Hypothalamus (tissue), 51 donors: Measurements from ENCODE around the gene ENC1.

Experiments used
- DNase-seq, 51 donors: peaks; one replicate each; lab custom pipeline; 2025; lab: John Stamatoyannopoulos, UW

ENC1 gene

DNA sequence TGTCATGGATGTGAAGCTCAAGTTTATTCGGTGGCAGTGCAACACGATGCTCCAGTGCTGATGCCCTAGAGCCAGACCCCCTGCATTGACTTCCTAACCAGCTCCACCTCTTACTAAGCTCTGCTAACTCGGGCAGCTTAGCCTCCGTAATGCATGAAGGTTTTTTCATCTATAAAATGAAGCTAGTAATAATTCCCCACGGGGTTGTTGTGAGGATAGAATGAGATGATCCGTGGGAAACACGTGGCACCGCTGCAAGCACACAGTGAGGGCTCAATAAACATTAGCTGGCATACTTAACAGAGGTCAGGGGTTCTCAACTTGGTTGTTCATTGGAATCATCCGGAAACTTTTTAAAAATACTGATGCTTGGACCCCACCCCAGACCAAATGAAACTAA lies 6.8 kb downstream of the ENC1 start:
- DNase-seq, result no peak

GRCh38 chr5:74632947-74633356 lies 7.6 kb downstream of the ENC1 start:
- no peak for DNase-seq

DNA sequence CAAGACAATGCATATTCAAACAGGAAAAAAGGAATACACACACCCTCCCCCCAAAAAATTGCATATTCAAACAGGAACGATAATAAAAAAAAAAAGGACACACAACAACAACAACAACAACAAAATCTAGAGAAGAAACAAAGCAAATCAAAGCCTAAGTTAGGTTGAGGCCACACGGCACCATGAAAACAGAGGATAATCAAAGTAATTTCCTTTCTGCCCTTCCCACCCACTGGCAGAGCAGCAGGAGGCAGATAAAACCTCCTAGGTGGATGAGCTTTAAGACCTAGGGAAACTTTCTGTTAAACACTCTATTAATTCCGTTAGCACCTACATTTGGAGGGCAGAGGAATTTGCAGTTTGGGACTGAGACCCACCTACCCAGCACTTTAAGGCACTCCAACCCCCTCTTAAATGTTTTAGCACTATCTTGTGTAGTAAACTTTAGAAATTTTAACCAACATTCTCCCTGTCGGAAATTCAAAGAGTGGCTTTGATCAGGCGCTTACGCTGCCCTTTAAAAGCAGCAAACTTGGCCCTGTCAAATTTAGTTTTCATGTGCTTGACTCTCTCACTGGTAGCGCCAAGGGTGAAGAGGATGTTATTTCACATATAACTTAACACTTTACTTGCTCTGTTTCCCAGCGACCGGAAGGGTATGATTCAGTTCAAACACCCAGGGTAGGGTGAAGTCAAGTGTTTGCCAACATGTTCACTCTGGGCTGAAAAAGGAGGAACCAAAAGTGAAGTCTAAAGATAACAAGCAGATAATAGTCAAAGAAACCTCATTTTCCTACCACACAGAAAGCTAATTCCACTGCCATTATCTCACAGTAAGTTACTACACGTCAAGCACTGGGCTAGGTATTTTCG lies 9.2 kb downstream of the ENC1 start:
- no peak for DNase-seq

DNA sequence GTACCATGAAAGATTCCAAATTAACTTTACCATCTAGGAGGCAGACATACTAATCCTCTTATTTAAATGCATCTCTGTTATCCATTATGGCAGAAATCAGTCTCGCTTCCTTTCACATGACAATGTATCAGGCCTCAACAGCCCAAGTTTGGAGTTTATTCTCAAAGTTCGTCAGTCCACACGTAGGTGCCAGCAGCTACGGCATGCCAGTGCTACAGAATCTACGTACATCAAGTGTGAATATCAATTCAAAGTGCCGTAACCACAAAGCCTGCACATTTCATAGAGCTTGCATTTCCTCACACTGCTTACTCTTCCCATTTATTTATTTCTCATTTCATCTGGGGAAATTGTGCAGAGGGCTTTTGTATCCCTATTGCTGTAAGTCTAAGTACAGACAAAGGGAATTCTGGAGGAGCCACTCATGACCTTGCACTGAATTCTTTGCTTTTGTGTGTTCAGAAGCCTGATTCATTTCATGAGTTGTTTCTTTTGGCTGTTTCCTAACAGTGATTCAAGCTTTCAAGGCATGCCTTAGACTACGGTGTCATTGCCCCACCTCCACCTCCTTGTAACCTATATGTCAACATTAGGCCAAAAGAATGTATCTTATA lies 10.0 kb downstream of the ENC1 start:
- DNase-seq, result no peak

GRCh38 chr5:74629326-74629725 lies 11.2 kb downstream of the ENC1 start:
- no peak for DNase-seq

DNA sequence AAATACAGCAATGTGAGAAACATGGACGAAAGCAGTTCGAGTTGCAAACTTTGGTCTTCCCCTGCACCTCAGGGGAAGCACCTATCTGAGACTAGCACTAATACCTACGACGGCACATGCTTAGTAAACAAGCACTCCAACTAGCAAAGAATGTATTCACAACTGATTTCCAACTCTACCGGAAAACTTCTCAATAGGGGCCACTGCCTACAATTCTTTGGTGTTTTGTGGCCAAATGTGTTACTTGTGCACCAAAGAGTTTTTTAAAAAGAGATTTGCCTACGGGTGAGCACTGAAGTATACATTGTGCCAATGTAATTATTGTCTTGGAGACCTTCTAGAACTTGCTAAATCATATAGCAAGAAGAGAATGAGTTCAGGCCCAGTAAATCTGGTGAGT lies 12.2 kb downstream of the ENC1 start:
- no peak for DNase-seq

GRCh38 chr5:74627646-74628279 lies 12.8 kb downstream of the ENC1 start:
- DNase-seq, result no peak

DNA sequence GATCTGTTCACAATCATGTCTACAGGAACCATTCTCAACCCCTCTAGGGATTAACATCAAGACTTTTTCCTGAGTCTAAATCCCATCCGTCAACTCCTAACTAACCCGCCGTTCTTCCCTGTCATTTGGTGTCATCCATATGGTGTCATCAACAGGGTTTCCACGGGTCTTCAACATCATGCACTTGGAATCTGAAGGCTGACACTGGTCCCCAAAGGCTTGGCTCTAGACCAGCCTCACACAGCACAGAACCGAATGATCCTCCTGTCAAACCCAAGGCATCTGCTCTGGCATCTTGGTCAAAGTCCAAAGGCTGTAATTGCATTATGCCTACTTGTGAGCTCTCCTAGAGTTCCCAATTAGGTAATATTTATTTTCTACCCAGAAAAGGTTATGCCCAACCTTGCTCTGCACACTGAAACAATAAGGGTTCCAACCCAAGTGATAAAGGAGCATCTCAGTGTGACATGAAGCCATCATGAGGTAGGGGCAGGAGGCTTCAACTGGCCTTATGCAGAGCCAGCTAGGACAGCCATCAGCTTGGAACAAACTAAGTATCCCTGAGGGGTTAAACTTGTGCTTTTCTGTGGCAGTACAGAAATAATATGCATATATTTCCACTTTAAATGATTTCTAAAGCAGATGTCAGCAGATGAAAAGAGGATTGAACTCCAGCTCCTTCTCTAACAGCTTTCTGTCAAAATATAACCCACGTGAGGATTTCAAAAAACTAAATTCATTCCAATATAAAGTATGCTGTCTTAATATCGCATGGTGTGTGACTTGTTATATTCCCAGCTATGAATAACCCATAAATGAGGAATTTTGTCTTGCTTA lies 13.9 kb downstream of the ENC1 start:
- no peak for DNase-seq

GRCh38 chr5:74625742-74626241 lies 14.7 kb downstream of the ENC1 start:
- DNase-seq, result no peak

DNA sequence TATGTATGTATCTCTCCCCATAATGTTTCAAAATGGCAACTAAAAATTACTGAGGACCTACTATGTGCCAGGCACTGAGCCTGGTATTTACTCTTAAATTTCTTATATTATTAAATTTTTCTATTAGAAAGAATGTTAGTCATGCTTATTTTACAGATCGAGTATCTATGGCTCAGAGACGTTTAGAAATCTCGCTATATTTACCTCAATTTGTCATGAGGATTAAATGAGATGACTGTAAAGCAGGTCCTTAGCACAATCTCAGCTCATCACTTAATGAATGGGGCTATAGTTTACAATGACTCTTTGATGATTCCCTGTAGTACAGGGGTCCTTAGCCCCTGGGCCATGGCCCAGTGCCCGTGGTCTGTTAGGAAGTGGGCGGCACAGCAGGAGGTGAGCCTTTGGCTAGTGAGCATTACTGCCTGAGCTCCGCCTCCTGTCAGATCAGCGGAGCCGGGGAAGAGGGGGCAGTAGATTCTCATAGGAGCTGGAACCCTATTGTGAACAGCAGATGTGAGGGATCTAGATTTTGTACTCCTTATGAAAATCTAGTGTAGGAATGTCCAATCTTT lies 15.5 kb downstream of the ENC1 start:
- no peak for DNase-seq

DNA sequence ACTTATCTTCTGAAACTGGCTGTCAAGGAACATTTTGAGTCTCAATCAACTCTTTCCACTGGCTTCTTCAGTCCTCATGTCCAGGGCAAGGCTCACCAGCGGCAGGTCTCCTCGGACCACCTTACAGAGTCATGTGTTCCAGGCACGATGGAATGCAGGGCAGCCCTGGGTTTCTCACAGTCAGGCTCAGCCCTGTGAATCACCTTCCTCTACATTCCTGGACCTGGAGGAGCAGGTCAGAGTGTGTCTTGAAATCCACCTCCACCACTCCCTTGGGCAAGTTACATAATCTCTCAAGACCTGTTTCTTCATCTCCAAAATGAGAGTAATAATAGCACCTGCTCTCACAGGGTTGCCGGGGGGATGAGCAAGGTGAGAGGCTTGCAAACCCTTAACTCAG lies 16.0 kb downstream of the ENC1 start:
- DNase-seq, result no peak

- no peak for DNase-seq
These were observed 16.6 kb downstream of the ENC1 start for GRCh38 chr5:74623748-74624408.

DNA sequence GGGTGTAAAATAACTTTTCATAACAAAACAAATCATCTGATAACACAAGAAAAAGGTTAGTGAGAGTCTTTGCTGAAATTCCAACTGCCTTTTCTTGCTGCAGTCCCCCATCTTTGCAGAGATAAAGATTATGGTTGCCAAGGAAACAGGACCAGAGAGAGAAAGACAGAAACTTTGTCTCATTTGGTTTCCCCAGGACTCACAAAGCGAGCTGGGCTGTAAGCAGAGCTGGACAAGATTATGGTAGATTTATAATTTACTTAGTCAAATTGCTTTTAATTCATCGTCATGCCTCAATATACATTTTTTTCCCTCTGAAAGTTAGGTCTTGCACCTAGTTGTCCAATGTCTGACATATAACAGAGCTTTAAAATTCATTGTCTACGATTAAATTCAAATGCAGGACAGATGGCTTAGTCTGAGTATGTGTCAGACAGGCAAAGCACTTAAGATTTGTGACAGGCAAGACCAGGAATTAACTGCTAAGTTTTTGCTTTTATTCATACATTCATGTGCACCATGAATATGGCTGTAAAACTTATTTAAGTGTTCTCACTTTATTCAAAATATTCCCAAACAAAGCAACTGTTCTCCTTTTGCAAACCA lies 17.4 kb downstream of the ENC1 start:
- DNase-seq, result no peak

DNA sequence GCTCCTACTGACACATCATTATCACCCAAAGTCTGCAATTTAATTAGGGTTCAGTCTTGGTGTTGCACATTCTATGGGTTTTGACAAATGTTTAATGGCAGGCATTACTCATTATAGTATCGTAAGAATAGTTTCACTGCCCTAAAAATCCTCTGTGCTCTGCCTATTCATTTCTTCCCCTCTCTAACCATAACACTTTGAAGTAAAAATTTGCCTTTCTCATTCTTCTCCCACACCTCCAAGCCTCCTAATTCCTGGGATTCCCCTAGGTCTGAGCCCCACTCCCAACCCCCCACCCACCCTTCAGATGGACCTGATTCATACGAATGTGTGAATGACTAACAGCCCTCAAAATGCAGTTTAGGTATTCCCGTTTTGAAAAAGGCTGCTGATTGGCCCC lies 18.4 kb downstream of the ENC1 start:
- no peak for DNase-seq

DNA sequence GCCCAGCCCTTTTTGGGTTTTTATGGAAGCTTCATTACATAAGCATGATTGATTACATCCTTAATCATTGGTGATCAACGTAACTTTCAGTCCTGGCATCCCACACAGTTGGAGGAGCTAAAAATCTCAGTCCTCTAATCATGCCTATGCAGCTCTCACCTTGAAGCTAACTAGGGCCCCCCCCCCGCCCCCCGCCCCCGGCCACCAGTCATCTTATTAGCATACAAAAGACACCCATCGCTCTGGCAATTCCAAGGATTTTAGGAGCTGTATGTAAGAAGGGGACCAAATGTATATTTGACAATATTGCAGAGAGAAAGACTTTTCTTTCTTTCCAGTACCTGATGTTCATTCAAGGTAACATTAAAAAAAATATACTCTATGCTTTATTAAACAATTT lies 19.0 kb downstream of the ENC1 start:
- DNase-seq, result no peak

DNA sequence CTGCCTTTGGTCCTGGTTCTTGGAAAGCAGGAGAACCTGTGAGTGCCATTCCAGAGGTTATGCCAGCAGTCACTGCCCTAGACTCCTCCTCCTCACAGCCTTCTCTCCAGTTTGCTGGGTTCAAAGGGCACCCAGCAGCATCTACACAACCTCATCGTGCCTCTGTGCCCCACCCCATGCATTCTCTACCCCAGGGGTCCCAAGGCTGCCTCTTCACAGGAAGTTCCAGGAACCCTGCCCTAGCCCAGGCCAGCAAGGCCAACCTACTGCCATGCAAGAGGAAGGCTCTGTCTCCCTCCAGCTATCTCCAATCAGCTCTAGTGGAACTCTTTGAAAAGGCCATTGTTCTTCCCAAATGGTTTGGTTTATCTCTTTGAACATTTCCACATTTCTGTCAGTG lies 21.2 kb downstream of the ENC1 start:
- no peak for DNase-seq

- no peak for DNase-seq
These were observed 22.4 kb downstream of the ENC1 start for GRCh38 chr5:74618106-74618505.

- DNase-seq, result no peak
These were observed 23.3 kb downstream of the ENC1 start for GRCh38 chr5:74617202-74617601.
